Left ventricle myocardium superior (tissue), 1 donor: ENCODE data around the gene ACER3. TPM values are rescaled to one million over a fixed set of nuclear protein-coding genes. Genes with fewer than 3 reads are reported as not detected.

Experiments
- ATAC-seq: fragments of 200-7000 bp; cut with Tn5 transposase; one replicate; pipeline ENCODE4 v1.9.1; 2020; ENCODE audit warnings: mild to moderate bottlenecking, moderate library complexity
- DNase-seq: peaks from one replicate; pipeline ENCODE4 v3.0.0-alpha.2; 2020
- intact Hi-C: fragments of 100-400 bp; cut with micrococcal nuclease; formaldehyde crosslinking; loops from one replicate; pipeline ENCODE4 v1.11.0; 2022
- total RNA-seq: library from RNA; stranded (reverse); fragmentation: NEBNext Ultra II Directional; extraction: Animal tissue kit (Norgen Biotek cat#: 25700); gene quantifications from one replicate; pipeline ENCODE4 v1.2.1, GENCODE V29; 2021
- donor health status: DM: no; HTN: yes; CAD: no; lungs with severe emphysema.

Gene ACER3
- total RNA-seq, 1 donor from 2014 or later, result 9.4 TPM

GRCh38 chr11:77019976-77020595, 159.4 kb downstream of the ACER3 start:
- DNase-seq, result no peak
- no peak for ATAC-seq
- intact Hi-C loops, result no loop called here

GRCh38 chr11:77020734-77021133, 160.0 kb downstream of the ACER3 start:
- DNase-seq, result no peak
- intact Hi-C loops, result no loop called here
- ATAC-seq, result no peak

DNA sequence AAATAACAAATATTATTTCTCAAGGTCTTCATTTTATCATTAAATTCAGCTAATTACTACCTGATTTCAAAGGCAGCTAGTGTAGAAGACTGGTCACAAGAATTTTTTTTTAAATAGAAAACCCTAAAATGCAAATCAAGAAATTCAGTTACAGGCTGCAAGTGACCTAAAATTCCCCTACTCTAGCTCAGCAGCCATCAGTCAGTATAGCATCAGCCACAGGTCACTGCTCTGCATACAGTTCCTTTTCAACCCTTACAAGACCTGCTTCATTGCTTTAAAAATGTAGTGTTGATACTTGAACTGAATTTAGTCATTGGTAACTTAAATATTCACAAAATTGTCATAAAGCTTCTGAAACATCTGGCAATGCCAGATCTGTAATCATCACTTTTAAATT, 164.0 kb downstream of the ACER3 start:
- intact Hi-C loops, result no loop called here
- ATAC-seq (no peak), DNase-seq (no peak)

- ATAC-seq (no peak), DNase-seq (no peak)
- intact Hi-C loops, result no loop called here
Measured at GRCh38 chr11:77026221-77026620, 165.5 kb downstream of the ACER3 start.

DNA sequence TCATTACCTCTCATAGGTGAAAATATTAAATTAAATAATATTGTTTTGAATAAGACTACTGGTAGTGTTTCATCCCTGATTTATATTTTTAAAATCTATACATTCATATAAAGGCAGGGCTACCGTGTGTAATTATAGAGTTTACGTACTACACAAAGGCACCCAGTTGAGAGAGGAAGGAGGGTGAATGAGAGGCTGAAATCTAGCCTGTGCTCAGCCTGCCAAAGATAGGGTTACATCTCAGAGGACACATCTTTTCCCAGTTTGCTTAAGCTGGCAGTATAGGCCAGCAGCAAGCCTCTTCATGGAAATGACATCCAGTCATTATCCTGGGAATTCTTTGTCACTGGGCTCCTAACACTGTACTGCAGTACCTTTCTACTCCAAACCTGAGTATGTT, 166.0 kb downstream of the ACER3 start:
- intact Hi-C loops, result no loop called here
- DNase-seq (no peak), ATAC-seq (peak; percentile 94)

DNA sequence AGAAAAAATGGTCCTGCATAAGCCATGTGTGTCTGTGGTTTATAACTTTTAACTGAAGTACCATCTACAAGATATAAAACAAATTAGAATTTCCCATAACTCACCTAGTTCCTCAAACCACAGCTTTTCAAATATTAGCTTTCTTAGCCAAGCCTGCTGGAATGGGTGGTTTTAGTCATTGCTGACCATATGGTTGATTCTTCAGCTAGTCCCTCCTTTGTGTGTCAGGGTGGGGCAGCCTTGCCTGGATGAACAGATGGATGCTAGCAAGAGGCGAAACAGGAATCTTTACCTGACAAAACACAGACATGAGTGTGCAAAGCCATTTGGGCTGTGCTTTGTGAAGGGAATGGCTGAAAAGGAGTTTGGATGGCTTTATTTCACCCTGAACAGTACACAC, 166.6 kb downstream of the ACER3 start:
- intact Hi-C loops, result no loop called here
- ATAC-seq (no peak), DNase-seq (no peak)

GRCh38 chr11:77029829-77030228, 169.1 kb downstream of the ACER3 start:
- intact Hi-C loops, result no loop called here
- DNase-seq (no peak), ATAC-seq (no peak)

DNA sequence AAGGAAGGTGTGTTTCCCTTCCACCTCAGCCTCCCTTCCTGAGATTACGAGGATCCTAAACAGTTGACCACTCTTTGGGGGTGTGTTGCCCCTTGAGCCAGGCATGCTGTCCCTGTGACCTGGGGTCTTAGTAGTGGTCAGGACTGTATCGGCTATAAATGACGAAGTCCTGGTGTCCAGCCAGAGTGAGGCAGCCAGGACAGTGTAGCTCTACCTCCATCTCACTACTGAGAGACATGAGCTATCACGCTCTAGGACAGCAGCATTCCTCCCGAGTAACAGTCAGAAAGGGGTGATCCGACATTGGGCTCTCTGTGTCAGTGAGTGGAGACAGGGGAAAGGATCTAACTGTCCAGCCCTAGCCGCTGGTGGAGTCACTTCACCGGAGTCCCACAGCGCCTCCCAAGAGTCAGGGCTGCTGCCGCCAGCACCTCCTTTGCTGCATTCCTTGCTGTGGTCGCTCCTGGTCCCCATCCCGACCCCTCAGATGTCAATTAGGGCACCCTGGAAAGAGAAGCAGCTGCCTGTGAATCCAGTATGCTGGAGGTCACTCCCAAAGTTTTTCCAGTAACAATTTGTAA, 170.2 kb downstream of the ACER3 start:
- intact Hi-C loops, result no loop called here
- no peak for DNase-seq
- ATAC-seq, result no peak

DNA sequence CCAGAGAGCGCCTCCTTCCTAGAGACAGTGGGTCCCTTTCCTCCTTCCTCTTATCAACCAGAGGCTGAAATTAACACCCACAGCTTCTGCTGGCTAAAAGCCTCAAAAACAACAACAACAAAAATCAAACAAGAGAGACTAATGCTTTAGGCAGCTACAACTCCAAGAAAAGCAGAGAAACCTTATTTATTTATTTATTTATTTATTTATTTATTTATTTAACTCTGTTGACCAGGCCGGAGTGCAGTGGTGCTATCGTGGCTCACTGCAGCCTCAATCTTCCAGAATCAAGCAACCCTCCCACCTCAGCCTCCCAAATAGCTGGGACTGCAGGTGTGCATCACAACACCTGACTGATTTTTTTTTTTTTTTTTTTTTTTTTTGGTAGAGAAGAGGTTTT, 170.9 kb downstream of the ACER3 start:
- no peak for ATAC-seq
- no peak for DNase-seq
- intact Hi-C loops, result no loop called here

DNA sequence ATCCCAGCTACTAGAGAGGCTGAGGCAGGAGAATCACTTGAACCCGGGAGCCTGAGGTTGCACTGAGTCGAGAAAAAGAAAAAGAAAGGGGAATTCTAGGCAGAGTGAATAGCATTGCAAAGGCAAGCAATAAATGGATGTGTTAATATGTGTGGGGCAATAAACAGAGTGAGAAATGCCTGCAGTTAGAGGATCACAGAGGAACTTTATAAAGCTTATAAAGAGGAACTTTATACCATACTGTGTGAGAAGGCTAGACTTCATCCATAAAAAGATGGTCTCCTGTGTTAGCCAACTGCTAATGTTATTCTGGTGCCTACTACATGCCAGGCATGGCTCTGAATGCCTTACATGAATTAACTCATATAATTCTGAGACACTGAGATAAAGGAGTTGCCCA, 174.3 kb downstream of the ACER3 start:
- intact Hi-C loops, result no loop called here
- ATAC-seq (no peak), DNase-seq (no peak)

GRCh38 chr11:77035580-77035979, 174.9 kb downstream of the ACER3 start:
- DNase-seq, result no peak
- no peak for ATAC-seq
- intact Hi-C loops, result no loop called here

GRCh38 chr11:77036398-77036797, 175.7 kb downstream of the ACER3 start:
- DNase-seq (no peak), ATAC-seq (no peak)
- intact Hi-C loops, result no loop called here

DNA sequence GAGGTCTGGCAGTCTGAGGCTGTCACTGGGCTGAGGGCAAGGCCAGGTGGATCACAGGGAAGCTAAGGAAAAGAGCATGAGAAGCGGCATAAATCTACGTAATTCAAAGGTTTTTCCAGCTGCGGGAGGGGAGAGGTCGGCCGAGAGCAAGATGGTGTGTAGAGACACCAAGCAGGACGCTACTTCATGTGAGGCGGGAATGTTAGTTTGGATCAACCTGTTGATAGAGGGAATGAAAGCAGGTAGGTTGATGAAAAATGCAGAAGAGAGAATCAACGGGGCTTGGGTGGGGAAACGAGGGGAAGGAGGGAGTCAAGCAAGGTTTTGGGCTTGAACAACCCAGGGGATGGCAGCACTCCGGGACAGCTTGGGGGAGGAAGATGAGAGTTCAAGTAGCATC, 176.3 kb downstream of the ACER3 start:
- ATAC-seq (no peak), DNase-seq (no peak)
- intact Hi-C loops, result no loop called here

DNA sequence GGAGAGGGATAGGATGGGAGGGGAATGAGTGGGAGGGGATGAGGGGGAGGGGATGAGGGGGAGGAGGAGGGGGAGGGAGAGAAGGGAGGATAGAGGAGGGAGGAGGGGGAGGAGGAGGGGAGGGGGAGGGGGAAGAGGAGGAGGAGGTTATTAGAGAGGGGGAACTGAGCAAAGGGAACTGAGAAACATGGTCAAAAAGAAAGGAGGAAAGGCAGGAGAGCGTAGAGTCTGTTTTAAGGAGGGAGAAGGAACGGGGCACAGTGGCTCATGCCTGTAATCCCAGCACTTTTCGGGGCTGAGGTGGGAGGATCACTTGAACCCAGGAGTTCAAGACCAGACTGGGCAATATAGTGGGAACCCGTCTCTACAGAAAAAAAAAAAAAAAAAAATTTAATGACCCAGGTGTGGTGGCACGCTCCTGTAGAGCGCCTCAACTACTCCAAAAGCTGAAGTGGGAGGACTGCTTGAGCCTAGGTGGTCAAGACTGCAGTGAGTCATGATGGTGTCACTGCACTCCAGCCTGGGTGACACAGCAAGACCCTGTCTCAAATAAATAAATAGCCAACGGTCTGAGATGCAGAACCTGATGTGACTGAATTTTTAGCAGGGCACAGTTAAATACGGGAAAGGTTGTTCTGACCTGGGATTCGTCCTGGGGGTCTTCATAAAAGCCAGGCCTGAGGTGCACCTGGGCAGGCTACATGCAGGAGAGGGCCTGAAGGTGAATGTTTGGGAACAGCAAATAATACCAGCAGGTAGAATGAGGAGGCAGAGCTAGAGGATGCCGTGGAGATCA, 177.5 kb downstream of the ACER3 start:
- ATAC-seq (no peak), DNase-seq (no peak)
- intact Hi-C loops, result no loop called here

DNA sequence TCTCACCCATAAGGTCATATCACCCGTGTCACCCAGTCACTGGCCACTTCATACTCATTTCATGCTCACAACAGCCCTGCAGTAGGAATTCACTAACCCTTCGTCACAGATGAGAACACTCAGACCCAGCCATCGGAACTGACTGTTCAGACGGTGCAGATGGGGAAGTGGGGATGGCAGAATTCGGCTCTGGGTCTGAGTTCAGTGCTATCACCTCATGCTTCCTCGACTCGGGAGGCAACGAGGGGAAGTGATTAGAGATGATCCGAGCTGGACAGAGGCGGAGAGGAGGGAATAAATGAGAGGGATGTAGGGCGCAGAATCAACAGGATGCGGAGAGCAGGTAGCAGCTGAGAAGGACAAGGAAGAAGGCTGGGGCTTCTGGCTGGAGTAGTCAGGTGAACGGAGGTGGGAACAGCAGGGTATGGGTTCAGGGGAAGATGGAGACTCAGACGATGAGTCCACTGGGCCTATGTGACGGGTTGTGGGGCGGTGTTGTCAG, 178.2 kb downstream of the ACER3 start:
- ATAC-seq, result no peak
- no peak for DNase-seq
- intact Hi-C loops, result no loop called here

DNA sequence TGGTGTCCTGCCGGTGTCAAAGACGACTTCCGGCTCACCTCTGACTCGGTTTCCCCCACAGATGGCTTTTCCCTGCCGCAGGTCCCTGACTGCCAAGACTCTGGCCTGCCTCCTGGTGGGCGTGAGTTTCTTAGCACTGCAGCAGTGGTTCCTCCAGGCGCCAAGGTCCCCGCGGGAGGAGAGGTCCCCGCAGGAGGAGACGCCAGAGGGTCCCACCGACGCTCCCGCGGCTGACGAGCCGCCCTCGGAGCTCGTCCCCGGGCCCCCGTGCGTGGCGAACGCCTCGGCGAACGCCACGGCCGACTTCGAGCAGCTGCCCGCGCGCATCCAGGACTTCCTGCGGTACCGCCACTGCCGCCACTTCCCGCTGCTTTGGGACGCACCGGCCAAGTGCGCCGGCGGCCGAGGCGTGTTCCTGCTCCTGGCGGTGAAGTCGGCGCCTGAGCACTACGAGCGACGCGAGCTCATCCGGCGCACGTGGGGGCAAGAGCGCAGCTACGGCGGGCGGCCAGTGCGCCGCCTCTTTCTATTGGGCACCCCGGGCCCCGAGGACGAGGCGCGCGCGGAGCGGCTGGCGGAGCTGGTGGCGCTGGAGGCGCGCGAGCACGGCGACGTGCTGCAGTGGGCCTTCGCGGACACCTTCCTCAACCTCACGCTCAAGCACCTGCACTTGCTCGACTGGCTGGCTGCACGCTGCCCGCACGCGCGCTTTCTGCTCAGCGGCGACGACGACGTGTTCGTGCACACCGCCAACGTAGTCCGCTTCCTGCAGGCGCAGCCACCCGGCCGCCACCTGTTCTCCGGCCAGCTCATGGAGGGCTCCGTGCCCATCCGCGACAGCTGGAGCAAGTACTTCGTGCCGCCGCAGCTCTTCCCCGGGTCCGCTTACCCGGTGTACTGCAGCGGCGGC, 179.0 kb downstream of the ACER3 start:
- ATAC-seq (peak; percentile 61), DNase-seq (peak; percentile 49)
- intact Hi-C loops, result loop anchor here (10.0 kb wide), 1 partner anchor 55 kb away; no protein-coding TSS in a partner anchor

DNA sequence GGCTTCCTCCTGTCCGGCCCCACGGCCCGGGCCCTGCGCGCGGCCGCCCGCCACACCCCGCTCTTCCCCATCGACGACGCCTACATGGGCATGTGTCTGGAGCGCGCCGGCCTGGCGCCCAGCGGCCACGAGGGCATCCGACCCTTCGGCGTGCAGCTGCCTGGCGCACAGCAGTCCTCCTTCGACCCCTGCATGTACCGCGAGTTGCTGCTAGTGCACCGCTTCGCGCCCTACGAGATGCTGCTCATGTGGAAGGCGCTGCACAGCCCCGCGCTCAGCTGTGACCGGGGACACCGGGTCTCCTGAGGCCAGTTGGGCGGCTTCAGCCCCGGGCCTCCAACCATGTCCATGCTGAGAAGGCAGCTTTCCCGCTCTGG, 179.7 kb downstream of the ACER3 start:
- intact Hi-C loops, result loop anchor here (10.0 kb wide), 1 partner anchor 54 kb away; no protein-coding TSS in a partner anchor
- ATAC-seq (no peak), DNase-seq (no peak)

GRCh38 chr11:77040889-77041288, 180.2 kb downstream of the ACER3 start:
- no peak for ATAC-seq
- DNase-seq, result no peak
- intact Hi-C loops, result loop anchor here (10.0 kb wide), 1 partner anchor 54 kb away; no protein-coding TSS in a partner anchor

DNA sequence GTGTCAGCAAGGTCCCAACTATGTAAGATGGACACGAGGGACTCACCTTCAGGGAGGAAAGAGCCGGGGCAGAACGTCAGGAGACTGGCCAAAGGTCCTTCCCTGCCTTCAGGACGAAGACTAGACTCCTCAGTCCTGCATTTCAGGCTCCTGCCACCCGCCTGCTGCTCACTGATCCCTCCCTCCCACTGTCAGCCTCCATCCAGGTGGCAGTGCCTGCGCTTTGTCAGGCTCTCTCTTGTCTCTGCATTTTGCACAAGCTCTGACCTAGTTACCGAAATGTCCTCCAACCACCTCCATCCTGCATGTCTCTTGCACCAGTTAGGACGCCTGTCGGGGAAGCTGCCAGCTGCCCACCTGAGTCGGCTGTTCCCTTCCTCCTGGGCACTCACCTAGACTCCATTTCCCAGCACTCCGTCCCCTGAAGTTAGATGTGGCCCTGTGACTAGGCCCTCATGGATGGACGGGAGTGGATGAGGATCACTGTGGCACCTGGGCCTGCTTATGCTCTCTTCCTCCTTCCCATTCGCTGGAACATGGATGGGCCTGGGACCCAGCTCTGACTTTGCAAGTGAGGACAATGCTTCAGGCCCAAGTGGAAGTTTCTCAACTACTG, 181.5 kb downstream of the ACER3 start:
- intact Hi-C loops, result loop anchor here (10.0 kb wide), 1 partner anchor 53 kb away; no protein-coding TSS in a partner anchor
- DNase-seq, result no peak
- no peak for ATAC-seq
